ES-I3 (cell line): Measurements from ENCODE around the gene PAPSS2.

Source experiments
- H3K36me3 ChIP-seq: 2 replicates; pipeline ENCODE4 v1.6.1; 2013; ENCODE audit warnings: mild to moderate bottlenecking, low read length, control low read depth, moderate library complexity; ENCODE audit not compliant: insufficient read depth
- H3K4me1 ChIP-seq: 2 replicates; pipeline ENCODE4 v1.6.1; 2013; ENCODE audit warnings: mild to moderate bottlenecking, control low read depth, low read length; ENCODE audit not compliant: insufficient read depth
- H3K9ac ChIP-seq: 2 replicates; pipeline ENCODE4 v1.6.1; 2013; ENCODE audit warnings: low read depth, mild to moderate bottlenecking, low read length, moderate library complexity
- H3K9me3 ChIP-seq: 2 replicates; pipeline ENCODE4 v1.6.1; 2013; ENCODE audit warnings: mild to moderate bottlenecking, low read length, moderate library complexity; ENCODE audit not compliant: control insufficient read depth, insufficient read depth

Gene PAPSS2

DNA sequence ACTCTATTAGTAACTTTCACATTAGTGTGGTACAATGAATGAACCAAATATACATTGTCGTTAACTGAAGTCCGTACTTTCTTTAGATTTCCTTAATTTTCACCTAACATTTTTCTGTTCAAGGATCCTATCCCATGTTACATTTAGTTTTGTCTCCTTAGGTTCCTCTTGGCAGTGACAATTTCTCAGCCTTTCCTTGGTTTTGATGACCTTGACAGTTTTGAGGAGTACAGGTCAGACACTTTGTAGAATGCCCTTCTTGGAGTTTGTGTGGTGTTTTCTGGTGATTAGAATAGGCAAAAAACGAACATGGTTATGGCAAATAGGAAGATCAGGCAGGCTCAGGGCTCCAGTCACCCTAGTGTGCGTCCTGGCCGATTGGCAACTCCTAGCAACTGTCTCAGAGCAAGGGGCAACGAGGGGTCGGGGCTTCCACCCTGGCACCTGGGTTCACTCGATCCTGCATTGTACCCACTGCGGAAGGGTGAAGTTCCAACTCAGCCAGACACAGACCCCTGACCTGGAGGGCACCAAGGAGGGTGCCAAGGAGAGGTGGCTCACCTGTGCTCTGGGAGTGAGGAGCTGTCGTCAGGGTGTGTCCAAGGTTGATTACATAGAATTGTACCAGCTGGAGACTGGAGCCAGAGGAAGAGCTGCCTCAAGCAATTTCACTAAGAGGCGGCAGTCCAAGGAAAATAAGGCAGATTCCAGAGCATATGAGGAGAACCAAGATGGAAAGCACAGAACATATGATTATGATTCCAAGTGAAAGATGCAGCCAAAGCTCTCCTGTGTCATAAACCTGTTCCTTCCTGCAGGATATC lies 37.5 kb downstream of the PAPSS2 start:
- Histone ChIP-seq H3K9me3 (no peaks in the 10 kb centered on the region), H3K9ac (no peak overlapping the region), H3K4me1 (no peaks in the 10 kb centered on the region), H3K36me3 (no peaks in the 10 kb centered on the region)

DNA sequence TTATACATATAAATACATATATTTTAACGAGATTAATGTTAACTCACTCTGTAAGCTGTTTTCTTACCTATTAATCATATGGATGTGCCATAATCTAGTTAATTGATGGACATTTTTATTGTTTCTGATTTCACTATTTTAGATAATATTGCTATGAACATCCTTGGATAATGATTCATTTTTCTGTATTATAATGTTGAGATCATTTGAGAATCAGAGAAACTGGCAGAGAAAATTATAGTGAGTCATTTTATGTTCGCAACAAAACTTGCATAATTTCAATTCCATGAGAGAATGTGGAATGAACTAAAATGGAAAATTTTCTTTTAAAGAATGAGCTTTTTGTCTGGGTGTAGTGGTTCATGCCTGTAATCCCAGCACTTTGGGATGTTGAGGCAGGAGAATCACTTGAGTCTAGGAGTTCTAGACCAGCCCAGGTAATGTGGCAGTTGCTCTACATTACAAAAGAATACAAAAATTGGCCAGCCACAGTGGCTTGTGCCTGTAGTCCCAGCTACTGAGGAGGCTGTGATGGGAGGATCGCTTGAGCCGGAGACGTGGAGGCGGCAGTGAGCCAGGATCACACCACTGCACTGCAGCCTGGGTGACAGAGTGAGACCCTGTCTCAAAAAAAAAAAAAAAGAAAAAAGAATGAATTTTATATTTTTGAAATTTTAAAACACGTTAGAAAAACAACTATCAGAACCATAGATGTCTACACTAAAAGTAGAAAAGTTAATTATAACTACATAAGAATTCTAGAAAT lies 40.5 kb downstream of the PAPSS2 start:
- Histone ChIP-seq H3K4me1 (no peaks in the 10 kb centered on the region), H3K9ac (no peak overlapping the region)

DNA sequence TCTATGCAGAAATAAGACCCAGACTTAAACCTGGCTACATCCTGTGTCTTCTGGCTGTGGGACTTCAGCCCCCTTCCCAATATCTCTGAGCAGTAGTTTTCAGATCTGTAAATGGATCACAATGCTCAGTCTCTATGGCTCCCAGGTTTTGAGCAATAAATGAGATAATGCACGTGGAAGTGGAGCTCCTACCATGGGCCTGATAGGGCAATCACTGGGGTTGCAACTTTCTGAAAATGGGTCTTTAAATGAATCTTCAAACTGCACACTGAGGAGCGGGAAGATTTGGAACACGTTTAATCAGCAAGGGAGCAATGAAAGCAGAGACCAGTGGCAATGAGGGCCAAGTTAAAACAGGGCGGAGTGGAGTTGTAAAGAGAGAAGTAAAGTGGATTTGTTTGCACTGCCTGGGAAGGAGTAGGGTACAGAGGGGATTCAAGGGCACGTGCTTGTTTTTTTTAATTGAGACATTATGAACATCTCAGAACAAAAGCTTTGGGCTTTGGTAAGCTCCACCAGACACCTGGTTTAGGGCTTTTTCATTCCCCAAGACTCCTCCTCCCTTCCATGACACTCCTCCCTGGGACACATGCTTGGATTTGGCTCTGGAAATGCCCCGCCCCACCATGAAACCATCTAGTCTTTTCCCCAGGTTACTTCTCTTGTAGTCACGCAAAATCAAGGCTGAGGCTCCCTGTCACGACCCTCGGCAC lies 42.7 kb downstream of the PAPSS2 start:
- Histone ChIP-seq H3K36me3 (no peaks in the 10 kb centered on the region), H3K4me1 (no peaks in the 10 kb centered on the region), H3K9me3 (no peaks in the 10 kb centered on the region), H3K9ac (no peak overlapping the region)

More for the DNA sequence above, 40.5 kb downstream of the PAPSS2 start:
- Histone ChIP-seq H3K9me3 (no peaks in the 10 kb centered on the region), H3K36me3 (no peaks in the 10 kb centered on the region)

DNA sequence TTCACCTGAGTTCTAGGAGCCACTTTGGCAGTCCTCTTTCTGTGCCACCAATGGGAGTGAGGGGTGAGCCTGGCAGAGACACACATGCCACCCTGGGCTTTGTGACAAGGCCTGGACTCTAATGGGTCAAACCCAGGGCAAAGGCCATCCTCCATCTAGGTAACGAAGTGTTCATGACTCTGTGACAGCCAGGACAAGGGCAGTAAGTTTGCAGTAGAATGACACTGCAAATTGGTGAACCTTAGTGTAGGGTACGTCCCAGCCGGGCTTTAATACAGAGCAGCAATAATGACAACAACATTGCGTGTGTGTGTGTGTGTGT lies 43.3 kb downstream of the PAPSS2 start:
- no peaks in the 10 kb centered on the region for H3K36me3 ChIP-seq
- H3K9me3 ChIP-seq: no peaks in the 10 kb centered on the region
- H3K9ac ChIP-seq: no peak overlapping the region
- no peaks in the 10 kb centered on the region for H3K4me1 ChIP-seq

DNA sequence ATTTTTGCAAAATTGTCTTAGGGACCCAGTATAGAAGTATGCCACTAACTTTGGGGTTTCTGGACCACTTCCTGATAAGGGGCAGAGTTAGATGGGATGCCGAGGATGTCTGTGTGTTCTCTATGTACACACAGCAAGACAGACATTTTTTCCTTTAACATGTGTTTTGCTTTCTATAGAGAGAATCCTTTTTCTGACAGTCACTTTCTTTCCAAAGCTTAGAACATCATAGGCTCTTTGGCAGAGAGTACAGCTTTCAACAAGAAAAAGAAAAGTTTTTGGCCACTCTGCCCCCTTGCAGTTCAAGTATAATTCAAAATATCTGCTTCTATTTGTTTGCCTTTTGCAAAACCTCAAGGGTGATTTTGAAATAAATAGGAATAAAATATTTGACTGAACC lies 44.1 kb downstream of the PAPSS2 start:
- H3K4me1 ChIP-seq: no peaks in the 10 kb centered on the region
- H3K9ac ChIP-seq: no peak overlapping the region
- H3K9me3 ChIP-seq: no peaks in the 10 kb centered on the region
- H3K36me3 ChIP-seq: no peaks in the 10 kb centered on the region

DNA sequence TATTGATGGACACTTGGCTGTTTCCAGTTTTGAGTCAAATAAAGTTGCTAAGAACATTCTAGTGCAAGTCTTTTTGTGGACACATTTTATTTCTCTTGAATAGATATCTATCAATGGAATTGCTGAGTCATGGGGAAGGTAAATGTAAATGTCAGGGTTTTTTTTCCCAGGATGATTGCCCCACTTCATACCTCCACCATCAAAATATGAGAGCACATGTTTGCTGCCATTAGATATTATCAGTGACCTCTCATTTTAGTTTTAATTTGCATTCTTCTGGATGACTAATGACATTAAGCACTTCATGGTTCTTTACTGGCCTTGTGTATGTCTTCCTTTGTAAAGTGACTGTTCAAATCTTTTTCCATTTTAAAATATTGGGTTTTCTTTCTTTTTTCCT lies 45.7 kb downstream of the PAPSS2 start:
- H3K9ac ChIP-seq: no peak overlapping the region
- H3K36me3 ChIP-seq: no peaks in the 10 kb centered on the region
- H3K4me1 ChIP-seq: no peaks in the 10 kb centered on the region
- no peaks in the 10 kb centered on the region for H3K9me3 ChIP-seq

DNA sequence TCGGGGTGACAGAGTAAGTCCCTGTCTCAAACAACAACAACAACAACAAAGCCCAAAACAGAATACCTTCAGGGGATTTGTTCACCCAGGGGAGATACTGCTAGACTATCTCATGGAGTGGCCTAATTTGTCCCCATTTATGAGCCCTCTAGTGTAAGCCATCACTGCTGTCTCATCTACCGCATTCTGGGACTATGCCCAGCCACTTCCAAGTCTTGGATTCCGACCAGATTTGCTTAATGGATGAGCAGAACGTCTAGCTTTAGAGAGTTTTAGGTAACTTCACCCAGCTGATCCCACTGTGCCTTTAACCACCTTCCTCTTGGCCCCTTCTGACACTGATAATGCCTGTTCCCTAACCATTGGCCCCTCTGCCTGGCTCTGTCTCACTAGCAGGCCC lies 47.1 kb downstream of the PAPSS2 start:
- no peaks in the 10 kb centered on the region for H3K4me1 ChIP-seq
- no peak overlapping the region for H3K9ac ChIP-seq
- H3K36me3 ChIP-seq: no peaks in the 10 kb centered on the region
- no peaks in the 10 kb centered on the region for H3K9me3 ChIP-seq

DNA sequence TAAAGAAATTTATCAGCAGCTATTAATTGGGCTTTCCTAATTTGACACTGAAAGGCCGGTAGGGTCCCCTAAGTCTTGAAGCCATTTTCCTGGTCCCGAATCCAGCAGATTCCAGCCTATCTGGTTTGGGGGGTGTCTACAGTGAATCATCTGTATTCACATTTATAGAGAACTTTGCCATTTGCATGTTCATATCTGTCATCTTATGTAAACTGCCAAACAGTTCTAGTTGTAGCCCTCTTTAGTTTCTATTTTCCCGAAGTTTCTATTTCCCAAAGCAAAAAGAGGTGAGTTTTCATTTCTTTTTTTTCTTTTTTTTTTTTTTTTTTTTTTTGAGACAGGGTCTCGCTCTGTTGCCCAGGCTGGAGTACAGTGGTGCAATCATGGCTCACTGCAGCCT lies 47.6 kb downstream of the PAPSS2 start:
- no peaks in the 10 kb centered on the region for H3K4me1 ChIP-seq
- no peaks in the 10 kb centered on the region for H3K9me3 ChIP-seq
- H3K36me3 ChIP-seq: no peaks in the 10 kb centered on the region
- H3K9ac ChIP-seq: no peak overlapping the region

DNA sequence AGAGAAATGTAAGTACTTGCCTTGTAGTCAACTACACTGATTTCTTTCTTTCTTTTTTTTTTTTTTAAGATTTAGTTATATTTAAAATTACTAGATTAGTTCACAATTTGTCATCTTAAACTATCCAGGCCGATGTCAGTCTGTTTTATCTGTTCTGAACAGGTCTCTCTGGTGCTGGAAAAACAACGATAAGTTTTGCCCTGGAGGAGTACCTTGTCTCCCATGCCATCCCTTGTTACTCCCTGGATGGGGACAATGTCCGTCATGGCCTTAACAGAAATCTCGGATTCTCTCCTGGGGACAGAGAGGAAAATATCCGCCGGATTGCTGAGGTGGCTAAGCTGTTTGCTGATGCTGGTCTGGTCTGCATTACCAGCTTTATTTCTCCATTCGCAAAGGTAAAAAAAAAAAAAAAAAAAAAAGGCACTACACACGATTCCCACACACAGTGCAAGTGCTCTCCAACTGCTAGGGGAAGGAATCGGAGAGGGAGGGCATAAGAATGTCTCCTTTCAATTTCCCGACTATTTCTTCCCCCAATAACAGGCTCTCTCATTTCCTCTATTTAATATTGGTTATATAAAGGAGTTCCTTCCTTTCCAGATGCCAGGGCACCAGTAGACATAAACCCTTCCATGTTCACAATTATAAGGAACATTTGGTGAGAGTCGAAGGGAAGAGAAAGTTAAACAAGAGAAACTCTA lies 53.4 kb downstream of the PAPSS2 start:
- Histone ChIP-seq H3K9me3 (no peaks in the 10 kb centered on the region), H3K36me3 (no peaks in the 10 kb centered on the region; the same call in 1 of the 2 replicates)

DNA sequence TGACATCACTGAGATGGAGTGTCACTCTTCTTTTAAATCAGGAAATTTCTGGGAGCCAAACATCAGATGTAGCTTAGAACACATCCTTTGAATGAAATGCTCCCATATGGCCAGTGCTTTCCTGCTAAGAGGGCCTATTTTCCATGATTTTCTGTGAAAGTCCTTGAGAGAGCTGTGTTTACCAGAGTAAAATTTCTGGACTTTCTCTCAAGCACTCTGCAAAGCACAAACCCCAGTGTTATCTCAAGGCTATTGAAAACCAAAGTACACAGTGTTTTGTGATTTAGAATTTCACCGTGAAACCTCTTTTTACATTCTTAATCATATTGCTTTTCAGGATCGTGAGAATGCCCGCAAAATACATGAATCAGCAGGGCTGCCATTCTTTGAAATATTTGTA lies 54.0 kb downstream of the PAPSS2 start:
- no peaks in the 10 kb centered on the region for H3K9me3 ChIP-seq
- no peaks in the 10 kb centered on the region; the same call in 1 of the 2 replicates for H3K36me3 ChIP-seq
- no peak overlapping the region for H3K9ac ChIP-seq
- H3K4me1 ChIP-seq: peaks cover 3% of the 10 kb centered on the region; the same call in 1 of the 2 replicates

More for the DNA sequence above, 53.4 kb downstream of the PAPSS2 start:
- Histone ChIP-seq H3K9ac (no peak overlapping the region), H3K4me1 (peaks cover 3% of the 10 kb centered on the region; the same call in 1 of the 2 replicates)

DNA sequence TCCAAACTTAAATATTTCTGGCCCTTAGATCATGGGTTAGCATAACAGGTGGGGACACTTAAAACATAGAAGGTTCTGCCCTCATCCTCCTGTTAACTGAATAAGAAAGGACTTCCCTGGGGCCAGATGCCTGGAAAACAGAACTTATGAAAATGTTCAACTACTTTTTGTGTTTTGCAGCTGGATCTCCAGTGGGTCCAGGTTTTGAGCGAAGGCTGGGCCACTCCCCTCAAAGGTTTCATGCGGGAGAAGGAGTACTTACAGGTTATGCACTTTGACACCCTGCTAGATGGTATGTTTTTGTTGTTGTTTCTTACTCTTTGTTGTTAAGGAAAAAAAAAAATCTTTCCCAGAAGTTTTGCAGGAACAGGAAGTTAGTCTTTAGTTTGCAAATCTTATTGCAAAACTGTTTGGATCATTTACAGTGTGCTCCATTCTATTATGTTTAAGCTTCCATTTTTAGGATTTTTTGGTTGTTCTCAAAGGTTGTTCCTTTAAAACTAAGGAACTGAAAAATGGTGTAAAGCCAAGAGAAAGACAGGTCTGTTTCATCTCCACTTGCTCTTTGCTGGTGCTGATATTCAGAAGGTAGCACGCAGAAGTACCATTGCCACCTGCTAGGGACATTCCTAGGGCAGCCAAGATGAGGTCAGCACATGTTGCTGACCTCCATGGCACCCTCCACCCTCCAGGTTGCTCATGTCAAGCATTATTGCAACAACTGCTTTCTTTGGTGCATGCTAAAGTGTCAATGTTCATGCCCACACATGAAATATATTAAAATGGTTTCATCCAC lies 56.1 kb downstream of the PAPSS2 start:
- Histone ChIP-seq H3K36me3 (no peaks in the 10 kb centered on the region; the same call in 1 of the 2 replicates), H3K9ac (no peak overlapping the region), H3K9me3 (no peaks in the 10 kb centered on the region), H3K4me1 (peaks cover 3% of the 10 kb centered on the region; the same call in 1 of the 2 replicates)

DNA sequence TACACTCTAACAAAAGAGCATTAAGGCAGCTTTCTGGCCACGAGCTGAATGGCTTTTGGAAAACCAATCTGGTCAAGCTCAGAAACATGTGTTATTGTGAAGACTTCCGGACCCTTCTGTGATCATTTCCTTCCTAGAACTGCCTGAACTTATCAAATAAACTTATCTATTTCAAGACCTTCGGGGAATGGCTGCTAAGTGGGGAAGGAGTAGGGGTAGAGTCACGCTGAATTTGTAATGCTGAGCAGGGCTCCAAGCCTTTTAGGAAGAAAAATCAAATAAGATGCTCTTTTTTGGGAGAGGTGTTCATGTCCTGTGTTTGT lies 56.6 kb downstream of the PAPSS2 start:
- Histone ChIP-seq H3K36me3 (no peaks in the 10 kb centered on the region; the same call in 1 of the 2 replicates), H3K9ac (no peak overlapping the region), H3K4me1 (peaks cover 3% of the 10 kb centered on the region; the same call in 1 of the 2 replicates), H3K9me3 (no peaks in the 10 kb centered on the region)

DNA sequence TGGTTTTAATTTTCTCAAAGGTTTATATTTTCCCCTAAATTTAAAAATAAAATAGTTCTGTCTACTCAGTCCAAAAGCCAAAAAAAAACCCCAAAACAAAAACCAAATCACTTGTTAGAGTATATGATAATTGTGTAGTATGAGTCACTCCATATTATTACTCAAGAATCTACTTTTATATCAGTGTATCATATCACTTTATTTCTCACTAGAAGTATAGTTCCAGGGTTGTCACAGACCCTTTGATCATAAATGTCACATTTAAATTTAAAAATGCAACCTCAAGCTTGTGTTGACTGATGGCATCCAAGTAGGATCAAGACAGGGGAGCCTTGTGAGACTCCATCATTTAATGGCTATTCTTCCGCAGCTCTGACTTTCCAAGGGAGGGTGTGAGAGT lies 61.0 kb downstream of the PAPSS2 start:
- H3K9me3 ChIP-seq: no peaks in the 10 kb centered on the region
- H3K9ac ChIP-seq: no peak overlapping the region
- H3K36me3 ChIP-seq: 0 out of 2 replicates have a peak, but pooled peaks cover 2% of the 10 kb centered on the region
- peaks cover under 1% of the 10 kb centered on the region; the same call in 1 of the 2 replicates for H3K4me1 ChIP-seq
